Purkinje cell (primary cell): ENCODE measurements around the gene ATP5F1B. TPM values are rescaled to one million over a fixed set of nuclear protein-coding genes. Genes with fewer than 3 reads are reported as not detected.

Source experiments
- polyA plus RNA-seq: library from polyadenylated mRNA; unstranded; fragments of >200 nt; fragmentation: Nextera tagmentation; gene quantifications from 2 replicates; pipeline ENCODE4 v1.2.1, GENCODE V29; 2014

ATP5F1B gene
- polyA plus RNA-seq: 2,487 and 2,988 TPM in 2 replicates

GRCh38 chr12:56645717-56646446, at the start of gene ATP5F1B:
ATP5F1B (minus strand) TSS chr12:56645984; CDS start chr12:56645963, 21 bp downstream.

GRCh38 chr12:56688129-56688845, 42.5 kb upstream of the ATP5F1B start, which contains the start of gene PTGES3:
PTGES3 (minus strand) TSS chr12:56688284; CDS start chr12:56687999, 285 bp downstream.

GRCh38 chr12:56630180-56630632, 15.6 kb downstream of the ATP5F1B start, which contains the start of gene BAZ2A:
BAZ2A (minus strand) TSS chr12:56630326; CDS start chr12:56617530, 12,796 bp downstream.

Other genes starting within 250 kb of the ATP5F1B start
- gene TIMELESS, start 196.6 kb downstream of the ATP5F1B start, polyA plus RNA-seq: 0.20 and 0.63 TPM in 2 replicates
- 0.51 TPM in 1 of 2 replicates, not detected in the other for gene MIP, start 191.3 kb downstream of the ATP5F1B start, polyA plus RNA-seq
- gene SPRYD4, start 177.4 kb downstream of the ATP5F1B start, polyA plus RNA-seq: 1.6 and 3.1 TPM in 2 replicates
- gene GLS2, start 157.8 kb downstream of the ATP5F1B start, polyA plus RNA-seq: 8.9 and 18.7 TPM in 2 replicates
- 0.30 and 0.83 TPM in 2 replicates for gene RBMS2, start 124.2 kb downstream of the ATP5F1B start, polyA plus RNA-seq
- 4.4 and 17.9 TPM in 2 replicates for gene BAZ2A, start 15.7 kb downstream of the ATP5F1B start, polyA plus RNA-seq
- gene PTGES3, start 42.3 kb upstream of the ATP5F1B start, polyA plus RNA-seq: 186 and 202 TPM in 2 replicates
- 903 and 969 TPM in 2 replicates for gene NACA, start 79.3 kb upstream of the ATP5F1B start, polyA plus RNA-seq
- 6.0 and 11.7 TPM in 2 replicates for gene PRIM1, start 106.3 kb upstream of the ATP5F1B start, polyA plus RNA-seq
- 21.1 and 25.0 TPM in 2 replicates for gene HSD17B6, start 117.3 kb upstream of the ATP5F1B start, polyA plus RNA-seq